Peyer's patch (tissue), 4 donors: ENCODE data around the gene LBX2. TPM values are rescaled to one million over a fixed set of nuclear protein-coding genes. Genes with fewer than 3 reads are reported as not detected.

ENCODE experiments used
- DNase-seq, 3 donors: peaks; one replicate each; pipeline ENCODE4 v3.0.0-alpha.2; 2017 to 2019
- H3K27ac ChIP-seq, 4 donors: fragments of 200-600 bp; sonication (generic); one replicate each; pipeline ENCODE4 v1.5.1; 2016 to 2019
- H3K27me3 ChIP-seq, 2 donors: fragments of 200-600 bp; sonication (generic); one replicate each; pipeline ENCODE4 v1.5.1; 2019
- H3K36me3 ChIP-seq, 3 donors: fragments of 200-600 bp; sonication (generic); one replicate each; pipeline ENCODE4 v1.5.1; 2016 to 2019
- H3K4me1 ChIP-seq, 4 donors: fragments of 200-600 bp; sonication (generic); one replicate each; pipeline ENCODE4 v1.5.1; 2016 to 2019
- H3K4me3 ChIP-seq, 4 donors: fragments of 200-600 bp; sonication (generic); 1 replicate in 3 of 4; 2 replicates in 1 of 4; pipeline ENCODE4 v1.5.1; 2016 to 2019; ENCODE audit warnings: mild to moderate bottlenecking in 1 of 4
- H3K9me3 ChIP-seq, 4 donors: fragments of 200-600 bp; sonication (generic); one replicate each; pipeline ENCODE4 v1.5.1; 2016 to 2019; ENCODE audit warnings: mild to moderate bottlenecking in 1 of 4
- CTCF ChIP-seq, 6 experiments: fragments of 450-650 bp in 4 of 6; fragments of 200-600 bp in 2 of 6; sonication (generic) in 1 of 6; IDR thresholded peaks; one replicate each; pipeline ENCODE4 v1.5.1; 2017 to 2019; ENCODE audit warnings: antibody characterized with exemption in 6 of 6, mild to moderate bottlenecking in 3 of 6, moderate library complexity in 1 of 6
- POLR2A ChIP-seq, 2 donors: fragments of 450-650 bp; IDR thresholded peaks; one replicate each; pipeline ENCODE4 v1.5.1; 2017; ENCODE audit warnings: antibody characterized with exemption in 2 of 2, mild to moderate bottlenecking in 2 of 2, moderate library complexity in 2 of 2
- total RNA-seq, 4 donors: library from RNA; depleted of rRNA; stranded (reverse); fragments of >200 nt; gene quantifications; one replicate each; pipeline ENCODE4 v1.1.0, GENCODE V29; 2016

The LBX2 gene
- total RNA-seq, 4 donors from 2014 or later: 2.8 to 6.9 (median 6.8) TPM; not detected in 1

- TF ChIP-seq CTCF (IDR thresholded peaks at IDR 0.05) (no peak), POLR2A (IDR thresholded peaks at IDR 0.05) (no peak)
- no peak overlapping the region for H3K27ac ChIP-seq
- H3K36me3 ChIP-seq: peaks cover 0 to 13% (median 0%) of the 10 kb centered on the region in 3 donors
- H3K27me3 ChIP-seq: no peaks in the 10 kb centered on the region
- no peaks in the 10 kb centered on the region for H3K9me3 ChIP-seq
- DNase-seq: peak in 1 of 3 donors; percentile 23
- peaks cover 0 to 59% (median 12%) of the 10 kb centered on the region in 4 donors for H3K4me1 ChIP-seq
- H3K4me3 ChIP-seq: peak overlapping the region in 2 of 4 donors; percentile 20 to 73
Measured at GRCh38 chr2:74505448-74506246, 6.2 kb upstream of the LBX2 start.

- DNase-seq: peak in 1 of 3 donors; percentile 18
- H3K4me3 ChIP-seq: peak overlapping the region in 1 of 4 donors; percentile 85
- H3K27ac ChIP-seq: no peak overlapping the region
- H3K9me3 ChIP-seq: no peaks in the 10 kb centered on the region
- no peaks in the 10 kb centered on the region for H3K27me3 ChIP-seq
- peaks cover 0 to 13% (median 0%) of the 10 kb centered on the region in 3 donors for H3K36me3 ChIP-seq
- H3K4me1 ChIP-seq: peaks cover 0 to 65% (median 13%) of the 10 kb centered on the region in 4 donors
- TF ChIP-seq POLR2A (IDR thresholded peaks at IDR 0.05): no peak
- TF ChIP-seq CTCF (IDR thresholded peaks at IDR 0.05): no peak
Measured at GRCh38 chr2:74504591-74504990, 5.2 kb upstream of the LBX2 start.

- Histone ChIP-seq H3K27me3 (no peaks in the 10 kb centered on the region), H3K36me3 (peaks cover 0 to 13% (median 0%) of the 10 kb centered on the region in 3 donors), H3K4me1 (peaks cover 2 to 73% (median 21%) of the 10 kb centered on the region in 4 donors), H3K27ac (peak overlapping the region; percentile 67 to 94 (median 91)), H3K9me3 (no peaks in the 10 kb centered on the region), H3K4me3 (peak overlapping the region; percentile 37 to 85 (median 54))
- DNase-seq: peak in 1 of 3 donors; percentile 50
- TF ChIP-seq CTCF (IDR thresholded peaks at IDR 0.05) (no peak), POLR2A (IDR thresholded peaks at IDR 0.05) (no peak)
Measured at GRCh38 chr2:74503506-74504475, 4.4 kb upstream of the LBX2 start.

GRCh38 chr2:74502720-74503505, 3.5 kb upstream of the LBX2 start:
- Histone ChIP-seq H3K36me3 (peaks cover 0 to 13% (median 0%) of the 10 kb centered on the region in 3 donors), H3K4me1 (peaks cover 3 to 75% (median 25%) of the 10 kb centered on the region in 4 donors), H3K9me3 (no peaks in the 10 kb centered on the region), H3K27me3 (no peaks in the 10 kb centered on the region), H3K27ac (peak overlapping the region; percentile 67 to 94 (median 91)), H3K4me3 (peak overlapping the region; percentile 37 to 85 (median 54))
- TF ChIP-seq POLR2A (IDR thresholded peaks at IDR 0.05) (peak; percentile 92), CTCF (IDR thresholded peaks at IDR 0.05) (peak in 4 of 6 experiments; percentile 16 to 48 (median 22))
- DNase-seq: peak; percentile 67 to 93 (median 91)
